A549 treated with CORT108297 at 1 μM for 4 hours (cell line): ENCODE data around the gene PPP1R2C. TPM values are rescaled to one million over a fixed set of nuclear protein-coding genes. Genes with fewer than 3 reads are reported as not detected.

Experiments used
- total RNA-seq: library from RNA; stranded (reverse); fragments of 200-300 nt; extraction: Qiagen RNA extraction; gene quantifications from 5 replicates; pipeline ENCODE4 v1.2.3, GENCODE V29; 2022

PPP1R2C gene
- not detected in 5 replicates for total RNA-seq

GRCh38 chrX:42778096-42778495 is at the start of gene PPP1R2C:
PPP1R2C (minus strand) TSS chrX:42778163; CDS start chrX:42778079, 84 bp downstream.

